HFF-Myc (cell line): ENCODE results near the gene LAMA4.
A peak's percentile ranks its signal among the peaks of the same experiment; 100 is the strongest.

Experiments used
- DNase-seq: peaks from one replicate; pipeline ENCODE4 v3.0.0-alpha.2; 2011; ENCODE audit warnings: low read depth; ENCODE audit errors: extremely low read depth
- H3K4me3 ChIP-seq: replicated peaks from 2 replicates; pipeline ENCODE4 v1.5.1; 2011; ENCODE audit warnings: low read depth, mild to moderate bottlenecking, control low read depth, low read length
- TF ChIP-seq, protein P1 (sequence below): IDR thresholded peaks from 2 replicates; pipeline ENCODE4 v1.5.1; 2012; ENCODE audit warnings: mild to moderate bottlenecking, low read depth, low read length, control low read depth; ENCODE audit errors: missing control alignments

Gene LAMA4

DNA sequence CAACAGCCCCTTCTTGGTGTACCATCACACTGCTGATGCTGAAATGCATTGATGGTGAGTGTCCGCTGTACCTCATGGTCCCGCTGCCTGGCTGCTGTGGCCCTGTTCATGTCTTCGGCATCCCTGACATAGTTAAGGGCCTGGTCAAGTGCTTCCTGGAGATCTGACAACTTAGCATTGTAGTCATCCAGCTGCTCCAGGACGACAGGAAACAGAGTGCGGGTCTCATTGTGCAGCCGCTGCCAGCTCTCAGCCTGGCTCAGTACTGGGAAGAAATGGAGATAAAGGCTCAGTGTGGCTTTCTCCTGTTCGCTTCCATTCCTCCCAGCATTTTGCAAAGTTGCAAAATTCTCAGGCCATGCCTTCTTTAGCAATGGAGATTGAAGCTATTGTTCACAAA lies 81.8 kb downstream of the LAMA4 start:
- no peak overlapping the region for H3K4me3 ChIP-seq
- TF ChIP-seq, protein P1, sequence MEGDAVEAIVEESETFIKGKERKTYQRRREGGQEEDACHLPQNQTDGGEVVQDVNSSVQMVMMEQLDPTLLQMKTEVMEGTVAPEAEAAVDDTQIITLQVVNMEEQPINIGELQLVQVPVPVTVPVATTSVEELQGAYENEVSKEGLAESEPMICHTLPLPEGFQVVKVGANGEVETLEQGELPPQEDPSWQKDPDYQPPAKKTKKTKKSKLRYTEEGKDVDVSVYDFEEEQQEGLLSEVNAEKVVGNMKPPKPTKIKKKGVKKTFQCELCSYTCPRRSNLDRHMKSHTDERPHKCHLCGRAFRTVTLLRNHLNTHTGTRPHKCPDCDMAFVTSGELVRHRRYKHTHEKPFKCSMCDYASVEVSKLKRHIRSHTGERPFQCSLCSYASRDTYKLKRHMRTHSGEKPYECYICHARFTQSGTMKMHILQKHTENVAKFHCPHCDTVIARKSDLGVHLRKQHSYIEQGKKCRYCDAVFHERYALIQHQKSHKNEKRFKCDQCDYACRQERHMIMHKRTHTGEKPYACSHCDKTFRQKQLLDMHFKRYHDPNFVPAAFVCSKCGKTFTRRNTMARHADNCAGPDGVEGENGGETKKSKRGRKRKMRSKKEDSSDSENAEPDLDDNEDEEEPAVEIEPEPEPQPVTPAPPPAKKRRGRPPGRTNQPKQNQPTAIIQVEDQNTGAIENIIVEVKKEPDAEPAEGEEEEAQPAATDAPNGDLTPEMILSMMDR, result no peak
- no peak for DNase-seq

DNA sequence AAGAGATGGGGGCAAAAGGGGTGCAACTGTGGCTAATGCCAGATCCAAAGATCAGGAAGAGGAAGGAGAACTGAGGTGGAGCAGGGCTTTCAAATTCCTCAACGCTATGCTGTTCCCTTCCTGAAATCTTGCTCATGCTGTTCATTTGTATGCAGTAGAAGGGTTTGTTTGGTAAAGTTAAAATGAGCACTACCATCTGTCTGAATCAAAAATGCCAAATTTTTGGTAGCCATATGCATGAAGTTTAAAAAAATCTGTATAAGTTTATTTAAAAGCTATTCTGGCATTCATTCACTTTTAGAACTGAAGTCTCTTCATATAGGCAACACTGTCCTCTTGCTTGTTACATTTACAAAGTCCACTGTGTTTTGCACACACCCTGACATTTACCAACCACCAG lies 84.8 kb downstream of the LAMA4 start:
- no peak for DNase-seq
- H3K4me3 ChIP-seq, result no peak overlapping the region
- TF ChIP-seq, protein P1, result no peak

DNA sequence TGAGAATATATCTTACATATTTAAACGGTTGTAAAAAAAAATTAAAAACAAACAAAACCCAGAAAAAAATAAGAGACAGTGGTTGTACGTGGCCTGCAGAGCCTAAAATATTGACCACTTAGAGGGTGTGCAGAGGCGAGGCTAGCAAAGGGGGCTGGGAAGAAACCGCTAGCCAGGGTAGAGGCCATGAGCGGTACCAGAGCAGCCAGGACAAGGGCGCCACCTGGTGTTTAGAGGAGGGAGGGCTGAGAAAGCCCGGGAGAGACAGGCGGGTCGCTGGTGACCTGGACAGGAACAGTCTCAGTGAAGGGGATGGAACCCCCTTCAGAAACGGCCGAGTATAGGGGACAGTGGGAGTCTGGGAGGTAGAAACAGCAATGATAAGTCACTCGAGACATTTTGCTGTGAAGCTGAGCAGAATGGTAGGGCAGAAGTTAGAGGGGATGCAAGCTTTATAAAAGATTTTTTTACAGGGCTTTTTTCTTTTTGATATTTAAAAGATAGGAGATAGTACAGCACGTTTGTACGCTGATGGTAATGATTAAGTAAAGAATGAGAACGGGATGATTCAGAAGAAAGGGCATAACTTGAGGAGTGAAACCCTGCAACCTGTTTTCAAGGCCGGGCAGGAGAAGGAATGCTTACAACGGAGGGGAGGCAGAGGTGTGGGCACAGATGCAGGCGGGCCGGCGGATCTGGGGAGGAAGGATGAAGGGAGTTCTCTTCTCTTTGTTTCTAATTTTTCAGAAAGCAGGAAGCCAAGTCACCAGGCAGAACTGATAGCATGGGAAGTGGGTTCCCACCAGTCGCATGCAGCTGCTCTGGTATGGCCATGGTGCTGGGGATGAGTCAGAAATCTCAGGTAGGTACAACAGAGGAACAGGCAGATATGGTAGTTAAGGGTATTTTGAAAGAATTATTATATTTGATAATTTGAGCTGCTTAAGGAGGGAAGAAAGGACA lies 90.8 kb downstream of the LAMA4 start:
- H3K4me3 ChIP-seq, result no peak overlapping the region
- TF ChIP-seq, protein P1, result peak; percentile 82
- DNase-seq, result no peak

DNA sequence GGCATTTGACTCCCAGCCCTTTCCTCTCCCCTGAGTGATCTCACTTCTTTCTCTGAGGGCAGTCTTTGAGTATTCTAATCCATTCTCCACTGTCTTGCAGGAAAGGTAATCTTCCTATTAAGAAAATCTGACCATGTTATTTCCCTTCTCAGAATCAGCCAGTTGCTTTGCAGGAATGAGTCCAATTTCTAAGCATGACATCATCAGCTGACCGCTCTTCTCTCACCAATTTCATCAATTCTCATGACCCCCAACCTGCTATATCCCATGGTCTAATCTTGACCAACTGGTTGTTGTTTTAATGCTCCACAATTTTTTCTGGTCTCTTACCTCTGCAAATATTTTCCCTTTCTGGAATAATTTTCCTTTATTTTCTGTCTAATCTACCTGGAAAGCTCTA lies 93.6 kb downstream of the LAMA4 start:
- DNase-seq, result no peak
- H3K4me3 ChIP-seq, result no peak overlapping the region
- TF ChIP-seq, protein P1, result no peak

DNA sequence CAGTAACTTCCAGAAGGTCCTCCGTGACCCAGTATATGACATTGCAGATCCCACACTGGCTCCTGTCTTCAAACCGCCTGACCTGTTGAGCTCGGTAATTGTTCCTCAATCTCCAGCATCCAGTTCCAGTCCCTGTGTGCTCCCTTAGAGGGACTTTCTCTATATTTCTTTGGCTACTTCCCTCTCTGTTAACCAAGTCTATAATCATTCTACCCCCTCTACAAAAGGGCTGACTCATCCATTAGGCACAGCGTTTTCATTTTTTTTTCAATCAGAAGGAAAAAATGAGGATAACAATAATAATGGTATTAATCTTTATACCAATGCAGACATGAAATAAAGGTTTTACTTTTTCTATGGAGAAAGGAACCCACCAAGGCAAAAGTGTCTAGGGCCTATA lies 97.7 kb downstream of the LAMA4 start:
- DNase-seq, result no peak
- TF ChIP-seq, protein P1, result no peak

DNA sequence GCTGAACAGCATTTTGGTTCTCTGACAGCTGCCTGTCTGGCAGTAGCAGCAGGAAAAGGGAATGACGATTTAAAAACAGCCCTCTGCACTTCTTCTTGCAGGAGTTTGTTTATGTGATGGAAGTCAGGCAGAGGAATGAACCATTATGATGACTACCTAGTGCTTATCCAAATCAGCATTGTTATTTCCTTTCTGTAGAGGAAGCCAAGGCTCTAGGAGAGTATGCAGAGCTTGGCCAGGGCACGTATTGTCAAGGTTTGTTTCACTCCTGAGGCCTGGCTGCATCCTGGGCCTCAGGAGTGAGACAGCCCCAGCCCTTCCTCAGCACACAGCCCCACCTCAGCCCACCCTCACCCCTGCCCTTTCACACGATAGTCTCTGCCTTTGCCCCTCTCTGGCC lies 98.5 kb downstream of the LAMA4 start:
- H3K4me3 ChIP-seq, result no peak overlapping the region
- TF ChIP-seq, protein P1, result no peak
- DNase-seq, result no peak

More for the DNA sequence above, 97.7 kb downstream of the LAMA4 start:
- H3K4me3 ChIP-seq, result no peak overlapping the region
